ENCODE data around the gene CDH23.

CDH23 gene

DNA sequence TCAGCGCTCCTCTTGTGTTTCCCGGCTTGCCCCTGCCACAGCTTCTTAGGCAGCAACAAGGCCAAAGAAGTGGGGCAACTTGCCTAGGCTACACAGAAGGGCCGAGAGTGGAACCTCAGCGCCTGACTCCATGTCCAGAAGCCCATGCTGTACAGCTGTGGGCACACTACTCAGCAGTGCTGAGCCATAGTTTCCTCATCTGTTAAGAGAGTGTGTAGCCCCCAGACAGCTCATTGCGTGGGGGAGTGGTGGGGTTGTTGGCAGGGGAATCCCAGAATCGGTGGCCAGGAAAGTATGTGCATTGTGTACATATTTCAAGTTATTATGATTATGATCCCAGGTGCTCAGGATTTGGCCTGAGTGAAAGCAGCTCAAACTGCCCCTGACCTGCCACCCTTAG, 96.2 kb downstream of the CDH23 start:
- H3K4me3 ChIP-seq (ENCODE audit: low read length in 2 of 2) = no peak overlapping the region
- no peak overlapping the region for H3K27ac ChIP-seq (ENCODE audit: low read depth in 2 of 2, low read length in 2 of 2)
- H3K9me3 ChIP-seq (ENCODE audit: control insufficient read depth in 2 of 2, low read length in 2 of 2) = no peaks in the 10 kb centered on the region
- no peak overlapping the region for H3K9ac ChIP-seq (ENCODE audit: low read depth in 1 of 2, low read length in 2 of 2)
- H3K36me3 ChIP-seq (ENCODE audit: control insufficient read depth in 2 of 2, insufficient read depth in 2 of 2, low read length in 2 of 2) = no peaks in the 10 kb centered on the region
- H3K4me1 ChIP-seq (ENCODE audit: control insufficient read depth in 2 of 2, insufficient read depth in 2 of 2, low read length in 2 of 2) = no peaks in the 10 kb centered on the region
- H3K27me3 ChIP-seq (ENCODE audit: control insufficient read depth in 2 of 2, insufficient read depth in 2 of 2, low read length in 2 of 2) = no peaks in the 10 kb centered on the region

- no peaks in the 10 kb centered on the region for H3K4me1 ChIP-seq (ENCODE audit: control insufficient read depth in 2 of 2, insufficient read depth in 2 of 2, low read length in 2 of 2)
- no peaks in the 10 kb centered on the region for H3K36me3 ChIP-seq (ENCODE audit: control insufficient read depth in 2 of 2, insufficient read depth in 2 of 2, low read length in 2 of 2)
- H3K4me3 ChIP-seq (ENCODE audit: low read length in 2 of 2) = no peak overlapping the region
- no peaks in the 10 kb centered on the region for H3K27me3 ChIP-seq (ENCODE audit: control insufficient read depth in 2 of 2, insufficient read depth in 2 of 2, low read length in 2 of 2)
- no peaks in the 10 kb centered on the region for H3K9me3 ChIP-seq (ENCODE audit: control insufficient read depth in 2 of 2, low read length in 2 of 2)
- H3K27ac ChIP-seq (ENCODE audit: low read depth in 2 of 2, low read length in 2 of 2) = no peak overlapping the region
- no peak overlapping the region for H3K9ac ChIP-seq (ENCODE audit: low read depth in 1 of 2, low read length in 2 of 2)
These were observed 97.0 kb downstream of the CDH23 start for GRCh38 chr10:71493741-71494140.

- H3K4me1 ChIP-seq (ENCODE audit: control insufficient read depth in 2 of 2, insufficient read depth in 2 of 2, low read length in 2 of 2) = no peaks in the 10 kb centered on the region
- H3K9ac ChIP-seq (ENCODE audit: low read depth in 1 of 2, low read length in 2 of 2) = no peak overlapping the region
- H3K4me3 ChIP-seq (ENCODE audit: low read length in 2 of 2) = no peak overlapping the region
- no peaks in the 10 kb centered on the region for H3K36me3 ChIP-seq (ENCODE audit: control insufficient read depth in 2 of 2, insufficient read depth in 2 of 2, low read length in 2 of 2)
- H3K27me3 ChIP-seq (ENCODE audit: control insufficient read depth in 2 of 2, insufficient read depth in 2 of 2, low read length in 2 of 2) = no peaks in the 10 kb centered on the region
- no peaks in the 10 kb centered on the region for H3K9me3 ChIP-seq (ENCODE audit: control insufficient read depth in 2 of 2, low read length in 2 of 2)
- no peak overlapping the region for H3K27ac ChIP-seq (ENCODE audit: low read depth in 2 of 2, low read length in 2 of 2)
These were observed 97.8 kb downstream of the CDH23 start for GRCh38 chr10:71494476-71494875.

DNA sequence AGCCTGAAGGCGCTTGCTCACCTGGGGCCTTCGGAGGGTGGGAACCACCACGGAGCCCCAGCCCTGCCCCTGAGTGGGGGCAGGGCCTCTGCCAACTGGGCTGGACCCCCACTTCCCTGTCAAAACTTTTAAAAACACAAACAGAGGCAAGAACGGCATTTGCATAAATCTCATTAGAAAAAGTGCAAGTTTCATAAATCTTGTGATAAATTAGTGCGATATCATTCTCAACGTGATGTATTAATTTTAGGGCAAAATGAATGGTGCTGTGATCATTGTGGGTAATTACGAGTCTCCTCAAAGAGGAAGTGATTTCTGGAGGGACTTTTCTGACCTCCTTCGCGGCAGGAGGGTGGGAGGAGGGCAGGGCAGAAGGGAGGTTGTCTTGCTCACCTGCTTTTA, 98.3 kb downstream of the CDH23 start:
- no peak overlapping the region for H3K9ac ChIP-seq (ENCODE audit: low read depth in 1 of 2, low read length in 2 of 2)
- no peak overlapping the region for H3K4me3 ChIP-seq (ENCODE audit: low read length in 2 of 2)
- H3K9me3 ChIP-seq (ENCODE audit: control insufficient read depth in 2 of 2, low read length in 2 of 2) = no peaks in the 10 kb centered on the region
- no peaks in the 10 kb centered on the region for H3K27me3 ChIP-seq (ENCODE audit: control insufficient read depth in 2 of 2, insufficient read depth in 2 of 2, low read length in 2 of 2)
- no peaks in the 10 kb centered on the region for H3K4me1 ChIP-seq (ENCODE audit: control insufficient read depth in 2 of 2, insufficient read depth in 2 of 2, low read length in 2 of 2)
- H3K27ac ChIP-seq (ENCODE audit: low read depth in 2 of 2, low read length in 2 of 2) = no peak overlapping the region
- H3K36me3 ChIP-seq (ENCODE audit: control insufficient read depth in 2 of 2, insufficient read depth in 2 of 2, low read length in 2 of 2) = no peaks in the 10 kb centered on the region

GRCh38 chr10:71496927-71497762, 100.4 kb downstream of the CDH23 start:
- no peaks in the 10 kb centered on the region for H3K36me3 ChIP-seq (ENCODE audit: control insufficient read depth in 2 of 2, insufficient read depth in 2 of 2, low read length in 2 of 2)

DNA sequence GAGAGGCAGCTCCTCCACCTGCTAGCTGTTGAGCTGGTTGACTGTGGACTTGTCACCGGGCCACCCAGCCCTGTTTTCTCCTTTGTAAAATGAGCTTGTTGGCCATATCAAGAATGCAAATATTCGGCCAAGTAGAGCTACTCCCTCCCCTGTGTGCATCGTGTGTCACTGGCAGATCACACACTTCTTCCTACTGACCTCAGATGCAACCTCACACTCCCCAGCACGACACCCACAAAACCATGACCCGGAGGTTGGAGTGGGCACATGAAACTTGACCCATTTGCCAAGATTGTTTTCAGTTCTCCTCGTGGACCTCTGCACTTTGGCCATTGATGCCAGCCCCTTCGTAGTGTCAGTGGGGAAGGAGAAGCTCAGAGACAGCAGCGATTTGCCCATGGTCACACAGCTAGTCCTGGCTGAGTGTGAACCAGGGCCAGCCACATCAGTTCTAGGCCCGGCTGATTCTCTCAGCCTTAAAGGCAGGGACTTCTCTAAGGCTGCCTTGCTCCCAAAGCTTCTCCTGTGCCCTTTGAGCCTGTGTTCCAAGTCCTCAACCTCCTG, 101.1 kb downstream of the CDH23 start:
- Histone ChIP-seq H3K4me3 (ENCODE audit: low read length in 2 of 2) (no peak overlapping the region), H3K9me3 (ENCODE audit: control insufficient read depth in 2 of 2, low read length in 2 of 2) (no peaks in the 10 kb centered on the region), H3K4me1 (ENCODE audit: control insufficient read depth in 2 of 2, insufficient read depth in 2 of 2, low read length in 2 of 2) (no peaks in the 10 kb centered on the region), H3K27me3 (ENCODE audit: control insufficient read depth in 2 of 2, insufficient read depth in 2 of 2, low read length in 2 of 2) (no peaks in the 10 kb centered on the region), H3K27ac (ENCODE audit: low read depth in 2 of 2, low read length in 2 of 2) (no peak overlapping the region), H3K36me3 (ENCODE audit: control insufficient read depth in 2 of 2, insufficient read depth in 2 of 2, low read length in 2 of 2) (no peaks in the 10 kb centered on the region), H3K9ac (ENCODE audit: low read depth in 1 of 2, low read length in 2 of 2) (no peak overlapping the region)

More at GRCh38 chr10:71496927-71497762, 100.4 kb downstream of the CDH23 start:
- no peaks in the 10 kb centered on the region for H3K27me3 ChIP-seq (ENCODE audit: control insufficient read depth in 2 of 2, insufficient read depth in 2 of 2, low read length in 2 of 2)
- H3K4me1 ChIP-seq (ENCODE audit: control insufficient read depth in 2 of 2, insufficient read depth in 2 of 2, low read length in 2 of 2) = no peaks in the 10 kb centered on the region
- no peak overlapping the region for H3K27ac ChIP-seq (ENCODE audit: low read depth in 2 of 2, low read length in 2 of 2)
- H3K4me3 ChIP-seq (ENCODE audit: low read length in 2 of 2) = no peak overlapping the region
- no peak overlapping the region for H3K9ac ChIP-seq (ENCODE audit: low read depth in 1 of 2, low read length in 2 of 2)
- H3K9me3 ChIP-seq (ENCODE audit: control insufficient read depth in 2 of 2, low read length in 2 of 2) = no peaks in the 10 kb centered on the region

DNA sequence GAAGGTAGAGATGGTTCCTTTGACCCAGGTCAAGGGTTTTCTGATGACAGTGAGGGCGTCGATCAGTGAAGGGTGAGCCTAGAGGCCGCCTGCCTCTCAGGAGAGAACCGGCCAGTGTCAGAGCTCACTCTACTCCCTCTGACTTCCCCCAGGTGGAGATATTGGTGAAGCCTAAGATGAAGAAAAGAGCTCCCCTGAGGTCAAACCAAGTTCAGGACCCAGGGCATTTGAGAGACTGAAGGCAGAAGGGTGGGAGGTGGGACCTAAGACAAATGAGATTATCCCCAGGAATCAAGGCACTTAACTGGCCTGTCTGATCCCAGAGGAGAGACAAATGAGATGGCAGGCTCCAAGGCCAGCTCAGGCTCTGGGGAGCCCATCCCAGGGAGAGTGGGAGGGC, 104.7 kb downstream of the CDH23 start:
- no peaks in the 10 kb centered on the region for H3K27me3 ChIP-seq (ENCODE audit: control insufficient read depth in 2 of 2, insufficient read depth in 2 of 2, low read length in 2 of 2)
- H3K4me1 ChIP-seq (ENCODE audit: control insufficient read depth in 2 of 2, insufficient read depth in 2 of 2, low read length in 2 of 2) = peaks cover 7 to 13% of the 10 kb centered on the region in 2 donors
- no peaks in the 10 kb centered on the region for H3K9me3 ChIP-seq (ENCODE audit: control insufficient read depth in 2 of 2, low read length in 2 of 2)
- H3K36me3 ChIP-seq (ENCODE audit: control insufficient read depth in 2 of 2, insufficient read depth in 2 of 2, low read length in 2 of 2) = no peaks in the 10 kb centered on the region
- H3K9ac ChIP-seq (ENCODE audit: low read depth in 1 of 2, low read length in 2 of 2) = no peak overlapping the region
- H3K27ac ChIP-seq (ENCODE audit: low read depth in 2 of 2, low read length in 2 of 2) = no peak overlapping the region
- no peak overlapping the region for H3K4me3 ChIP-seq (ENCODE audit: low read length in 2 of 2)

GRCh38 chr10:71502190-71502589, 105.5 kb downstream of the CDH23 start:
- Histone ChIP-seq H3K36me3 (ENCODE audit: control insufficient read depth in 2 of 2, insufficient read depth in 2 of 2, low read length in 2 of 2) (no peaks in the 10 kb centered on the region), H3K27me3 (ENCODE audit: control insufficient read depth in 2 of 2, insufficient read depth in 2 of 2, low read length in 2 of 2) (no peaks in the 10 kb centered on the region), H3K4me1 (ENCODE audit: control insufficient read depth in 2 of 2, insufficient read depth in 2 of 2, low read length in 2 of 2) (peaks cover 7 to 13% of the 10 kb centered on the region in 2 donors), H3K4me3 (ENCODE audit: low read length in 2 of 2) (no peak overlapping the region), H3K9ac (ENCODE audit: low read depth in 1 of 2, low read length in 2 of 2) (no peak overlapping the region), H3K9me3 (ENCODE audit: control insufficient read depth in 2 of 2, low read length in 2 of 2) (no peaks in the 10 kb centered on the region), H3K27ac (ENCODE audit: low read depth in 2 of 2, low read length in 2 of 2) (no peak overlapping the region)

DNA sequence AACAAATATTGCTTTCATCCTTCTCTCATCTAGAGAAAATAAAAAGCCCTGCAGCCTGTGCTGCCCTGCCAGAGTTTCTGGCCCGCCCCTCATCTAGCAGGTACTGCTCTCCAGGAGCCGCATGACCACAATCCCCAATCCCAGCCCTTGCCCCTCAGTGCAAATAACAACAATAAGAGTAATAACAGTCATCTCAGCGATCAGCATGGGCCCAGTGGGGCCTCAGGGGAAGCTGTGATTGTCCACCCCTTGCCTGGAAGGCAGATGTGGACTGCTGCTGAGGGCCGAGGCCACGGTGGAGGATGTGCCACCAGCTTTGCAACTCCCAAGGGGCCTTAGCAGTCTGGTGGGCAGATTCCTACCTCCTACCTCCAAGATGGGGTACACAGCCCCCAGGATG, 106.1 kb downstream of the CDH23 start:
- Histone ChIP-seq H3K4me3 (ENCODE audit: low read length in 2 of 2) (no peak overlapping the region), H3K27ac (ENCODE audit: low read depth in 2 of 2, low read length in 2 of 2) (no peak overlapping the region), H3K27me3 (ENCODE audit: control insufficient read depth in 2 of 2, insufficient read depth in 2 of 2, low read length in 2 of 2) (no peaks in the 10 kb centered on the region), H3K9ac (ENCODE audit: low read depth in 1 of 2, low read length in 2 of 2) (no peak overlapping the region), H3K36me3 (ENCODE audit: control insufficient read depth in 2 of 2, insufficient read depth in 2 of 2, low read length in 2 of 2) (no peaks in the 10 kb centered on the region), H3K9me3 (ENCODE audit: control insufficient read depth in 2 of 2, low read length in 2 of 2) (no peaks in the 10 kb centered on the region), H3K4me1 (ENCODE audit: control insufficient read depth in 2 of 2, insufficient read depth in 2 of 2, low read length in 2 of 2) (peaks cover 7 to 13% of the 10 kb centered on the region in 2 donors)

DNA sequence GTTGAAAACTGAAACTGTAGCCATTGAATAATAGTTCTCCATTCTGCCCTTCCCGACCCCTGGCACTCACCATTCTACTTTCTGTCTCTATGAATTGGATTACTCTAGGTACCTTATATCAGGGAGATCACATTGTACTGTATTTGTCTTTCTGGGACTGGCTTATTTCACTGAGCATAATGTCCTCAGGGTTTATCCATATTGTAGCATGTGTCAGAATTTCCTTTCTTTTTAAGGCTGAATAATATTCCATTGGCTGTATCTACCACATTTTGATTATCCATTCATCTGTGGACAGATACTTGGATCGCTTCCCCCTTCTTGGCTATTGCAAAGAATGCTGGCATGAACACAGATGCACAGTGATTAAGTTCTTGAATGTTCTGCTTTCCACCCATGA, 107.4 kb downstream of the CDH23 start:
- no peaks in the 10 kb centered on the region for H3K36me3 ChIP-seq (ENCODE audit: control insufficient read depth in 2 of 2, insufficient read depth in 2 of 2, low read length in 2 of 2)
- H3K4me3 ChIP-seq (ENCODE audit: low read length in 2 of 2) = no peak overlapping the region
- no peak overlapping the region for H3K9ac ChIP-seq (ENCODE audit: low read depth in 1 of 2, low read length in 2 of 2)
- no peaks in the 10 kb centered on the region for H3K9me3 ChIP-seq (ENCODE audit: control insufficient read depth in 2 of 2, low read length in 2 of 2)
- no peaks in the 10 kb centered on the region for H3K27me3 ChIP-seq (ENCODE audit: control insufficient read depth in 2 of 2, insufficient read depth in 2 of 2, low read length in 2 of 2)
- H3K27ac ChIP-seq (ENCODE audit: low read depth in 2 of 2, low read length in 2 of 2) = no peak overlapping the region
- peaks cover 7 to 13% of the 10 kb centered on the region in 2 donors for H3K4me1 ChIP-seq (ENCODE audit: control insufficient read depth in 2 of 2, insufficient read depth in 2 of 2, low read length in 2 of 2)
